ENCODE results near the gene BCDIN3D. TPM values are rescaled to one million over a fixed set of nuclear protein-coding genes. Genes with fewer than 3 reads are reported as not detected.

Gene BCDIN3D
- total RNA-seq, 1 experiment from 2014 or later: 5.8 TPM

DNA sequence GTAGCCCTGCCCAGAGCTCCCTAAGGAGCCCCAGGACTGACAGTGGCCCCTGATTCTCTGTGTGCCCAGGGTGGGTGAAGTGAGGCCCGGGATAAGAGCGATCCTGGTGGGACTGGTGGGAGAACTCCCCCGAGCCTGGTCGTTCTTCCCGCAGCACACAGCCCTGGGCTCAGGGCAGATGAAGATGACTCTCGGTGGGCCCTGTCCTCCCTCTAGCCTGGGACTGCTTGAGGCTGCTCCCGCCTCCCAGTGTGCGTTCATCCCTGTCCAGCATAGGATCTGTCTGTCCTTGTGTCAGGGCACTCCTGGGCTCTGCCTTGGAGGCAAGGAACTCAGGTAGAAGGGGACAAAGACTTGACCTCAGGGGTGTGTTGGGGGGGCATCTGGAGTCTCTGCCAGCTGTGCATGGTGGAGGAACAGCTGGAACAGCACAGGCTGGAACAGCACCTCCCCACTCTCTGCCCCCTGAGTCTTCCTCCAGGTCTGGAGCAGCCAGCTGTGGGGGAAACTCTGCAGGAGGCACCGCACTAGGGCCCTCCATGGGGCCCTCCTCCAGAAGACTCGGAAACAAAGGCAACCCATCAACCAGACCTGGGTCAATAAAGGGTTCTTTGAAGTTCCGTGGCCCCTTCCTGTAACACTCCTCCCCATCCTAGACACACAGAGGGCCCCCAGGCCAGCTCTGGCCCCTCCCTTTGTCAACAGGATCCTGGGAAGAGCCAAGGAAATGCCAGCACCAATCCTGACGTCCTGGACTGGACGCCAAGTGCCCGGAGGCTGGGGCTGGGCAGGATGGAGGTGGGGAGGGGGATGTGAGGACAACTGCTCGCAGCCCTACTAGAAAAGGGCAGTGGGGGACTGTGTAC is 44.9 kb upstream of the BCDIN3D start:
- H3K9me2 ChIP-seq (replicated peaks; ENCODE audit: insufficient read depth, low read length): no peaks in the 10 kb centered on the region
- H3K4me1 ChIP-seq (ENCODE audit: low read length): peaks cover 98% of the 10 kb centered on the region
- peak overlapping the region; percentile 35 for H3K4me2 ChIP-seq (ENCODE audit: low read depth, low read length, poor library complexity, severe bottlenecking)
- no peak overlapping the region for H3K4me3 ChIP-seq (ENCODE audit: low read length)
- H3K9ac ChIP-seq (ENCODE audit: low read length): peak overlapping the region; percentile 51; the same call in 1 of the 2 replicates
- peak overlapping the region; percentile 64 for H3K27ac ChIP-seq (ENCODE audit: low read length)
- H3K79me2 ChIP-seq (ENCODE audit: low read length): no peaks in the 10 kb centered on the region
- H4K20me1 ChIP-seq (ENCODE audit: insufficient read depth, low read depth, low read length): no peaks in the 10 kb centered on the region
- DNase-seq: no peak
- no peaks in the 10 kb centered on the region for H3K36me3 ChIP-seq (ENCODE audit: insufficient read depth, low read length)
- H3K27me3 ChIP-seq (ENCODE audit: low read length): no peaks in the 10 kb centered on the region
- H2AFZ ChIP-seq (ENCODE audit: low read length): no peak overlapping the region
- H3K9me3 ChIP-seq (ENCODE audit: low read length): no peaks in the 10 kb centered on the region

DNA sequence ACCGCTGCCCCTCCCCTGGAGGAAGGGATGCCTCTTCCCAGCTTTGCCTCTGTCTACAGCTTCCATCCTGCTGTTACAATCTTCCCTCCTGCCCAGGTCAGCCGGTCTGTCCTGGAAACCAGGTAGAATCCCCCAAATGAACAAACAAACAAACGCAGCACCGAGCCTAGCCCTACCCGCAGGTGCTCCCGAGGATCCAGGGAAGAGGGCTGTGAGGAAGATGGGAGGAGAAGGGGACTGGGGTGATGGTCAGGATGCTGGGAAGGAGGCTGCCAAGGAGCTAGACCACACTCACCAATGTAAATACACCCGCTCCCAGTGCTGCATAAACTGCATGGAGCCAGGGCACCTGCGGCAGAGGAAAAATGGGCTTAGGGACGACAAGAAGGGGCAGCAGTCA is 44.2 kb upstream of the BCDIN3D start:
- Histone ChIP-seq H3K9me2 (replicated peaks; ENCODE audit: insufficient read depth, low read length) (no peaks in the 10 kb centered on the region), H3K36me3 (ENCODE audit: insufficient read depth, low read length) (no peaks in the 10 kb centered on the region)

DNA sequence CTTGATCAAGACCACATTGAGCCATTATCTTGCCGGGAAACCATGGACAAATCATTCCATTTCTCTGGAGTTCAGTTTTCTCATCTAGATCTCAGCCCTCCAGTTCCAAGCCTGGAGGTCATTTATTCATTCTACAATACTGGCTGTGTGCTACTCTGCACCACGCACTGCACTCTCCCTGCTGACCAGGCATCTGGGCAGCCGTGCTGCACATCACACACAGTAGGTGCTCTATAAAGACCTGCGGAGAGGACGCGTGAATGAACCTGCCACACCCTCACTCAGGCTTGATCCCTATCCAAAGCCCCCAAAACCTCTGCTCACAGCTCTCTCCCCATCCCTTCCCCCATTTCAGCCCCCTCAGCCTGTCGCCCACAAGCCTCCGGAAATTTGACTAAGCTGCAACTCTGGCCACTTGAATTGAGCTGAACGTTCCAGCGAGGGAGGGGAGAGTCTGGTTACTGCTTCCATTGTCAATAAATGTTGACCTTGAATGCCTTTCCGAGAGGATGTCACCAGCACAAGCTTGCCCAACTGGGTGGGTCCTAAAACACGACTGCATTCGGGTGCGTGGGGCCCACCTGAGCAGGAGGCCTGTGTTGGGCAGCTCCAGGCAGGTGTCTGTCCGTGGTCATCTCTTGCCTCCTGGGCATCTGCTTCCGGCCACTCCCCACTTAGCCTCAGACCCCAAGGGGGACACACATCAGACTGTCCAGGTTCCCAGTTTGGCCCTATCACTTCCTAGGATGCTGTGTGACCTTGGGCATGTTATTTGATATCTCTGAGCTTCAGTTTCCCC is 43.0 kb upstream of the BCDIN3D start:
- Histone ChIP-seq H3K9me3 (ENCODE audit: low read length) (no peaks in the 10 kb centered on the region), H3K27me3 (ENCODE audit: low read length) (no peaks in the 10 kb centered on the region), H3K9ac (ENCODE audit: low read length) (peak overlapping the region; percentile 70), H3K27ac (ENCODE audit: low read length) (peak overlapping the region; percentile 95), H3K4me1 (ENCODE audit: low read length) (peaks cover 97% of the 10 kb centered on the region), H3K4me3 (ENCODE audit: low read length) (peak overlapping the region; percentile 45), H3K4me2 (ENCODE audit: low read depth, low read length, poor library complexity, severe bottlenecking) (peak overlapping the region; percentile 72), H3K79me2 (ENCODE audit: low read length) (no peaks in the 10 kb centered on the region), H3K9me2 (replicated peaks; ENCODE audit: insufficient read depth, low read length) (no peaks in the 10 kb centered on the region), H2AFZ (ENCODE audit: low read length) (no peak overlapping the region), H3K36me3 (ENCODE audit: insufficient read depth, low read length) (no peaks in the 10 kb centered on the region), H4K20me1 (ENCODE audit: insufficient read depth, low read depth, low read length) (no peaks in the 10 kb centered on the region)
- DNase-seq: no peak

More for the DNA sequence above, 44.2 kb upstream of the BCDIN3D start:
- Histone ChIP-seq H3K9me3 (ENCODE audit: low read length) (no peaks in the 10 kb centered on the region), H3K4me3 (ENCODE audit: low read length) (no peak overlapping the region), H4K20me1 (ENCODE audit: insufficient read depth, low read depth, low read length) (no peaks in the 10 kb centered on the region), H3K79me2 (ENCODE audit: low read length) (no peaks in the 10 kb centered on the region), H3K4me2 (ENCODE audit: low read depth, low read length, poor library complexity, severe bottlenecking) (no peak overlapping the region), H2AFZ (ENCODE audit: low read length) (no peak overlapping the region), H3K9ac (ENCODE audit: low read length) (peak overlapping the region; percentile 51; the same call in 1 of the 2 replicates), H3K4me1 (ENCODE audit: low read length) (peaks cover 98% of the 10 kb centered on the region), H3K27ac (ENCODE audit: low read length) (peak overlapping the region; percentile 40; the same call in 1 of the 2 replicates), H3K27me3 (ENCODE audit: low read length) (no peaks in the 10 kb centered on the region)
- DNase-seq: no peak

DNA sequence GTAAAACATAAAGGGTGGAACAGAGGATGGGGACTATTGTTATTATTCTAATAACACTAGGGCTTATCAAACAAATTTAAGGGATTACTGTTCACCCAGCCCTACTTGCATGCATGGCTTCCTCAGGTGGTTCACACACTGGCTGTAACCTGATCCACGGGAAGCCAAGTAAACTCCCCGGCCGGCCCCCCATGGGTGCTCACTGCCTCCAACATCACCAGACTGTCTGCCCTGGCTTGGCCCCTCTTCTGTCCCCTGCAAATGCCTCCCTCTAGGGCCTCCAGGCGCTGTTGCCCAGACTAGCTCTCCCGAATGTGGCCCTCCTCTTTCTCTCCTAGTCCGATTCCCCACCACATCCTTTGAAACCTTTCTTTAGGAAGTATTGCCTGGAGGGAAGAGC is 42.2 kb upstream of the BCDIN3D start:
- H4K20me1 ChIP-seq (ENCODE audit: insufficient read depth, low read depth, low read length): no peaks in the 10 kb centered on the region
- DNase-seq: peak; percentile 92
- H3K27me3 ChIP-seq (ENCODE audit: low read length): no peaks in the 10 kb centered on the region
- H3K9me2 ChIP-seq (replicated peaks; ENCODE audit: insufficient read depth, low read length): no peaks in the 10 kb centered on the region
- no peak overlapping the region for H2AFZ ChIP-seq (ENCODE audit: low read length)
- no peaks in the 10 kb centered on the region for H3K79me2 ChIP-seq (ENCODE audit: low read length)
- no peaks in the 10 kb centered on the region for H3K36me3 ChIP-seq (ENCODE audit: insufficient read depth, low read length)
- peaks cover 89% of the 10 kb centered on the region for H3K4me1 ChIP-seq (ENCODE audit: low read length)
- H3K27ac ChIP-seq (ENCODE audit: low read length): peak overlapping the region; percentile 95
- H3K4me3 ChIP-seq (ENCODE audit: low read length): peak overlapping the region; percentile 45
- H3K4me2 ChIP-seq (ENCODE audit: low read depth, low read length, poor library complexity, severe bottlenecking): peak overlapping the region; percentile 72
- peak overlapping the region; percentile 70 for H3K9ac ChIP-seq (ENCODE audit: low read length)
- no peaks in the 10 kb centered on the region for H3K9me3 ChIP-seq (ENCODE audit: low read length)

DNA sequence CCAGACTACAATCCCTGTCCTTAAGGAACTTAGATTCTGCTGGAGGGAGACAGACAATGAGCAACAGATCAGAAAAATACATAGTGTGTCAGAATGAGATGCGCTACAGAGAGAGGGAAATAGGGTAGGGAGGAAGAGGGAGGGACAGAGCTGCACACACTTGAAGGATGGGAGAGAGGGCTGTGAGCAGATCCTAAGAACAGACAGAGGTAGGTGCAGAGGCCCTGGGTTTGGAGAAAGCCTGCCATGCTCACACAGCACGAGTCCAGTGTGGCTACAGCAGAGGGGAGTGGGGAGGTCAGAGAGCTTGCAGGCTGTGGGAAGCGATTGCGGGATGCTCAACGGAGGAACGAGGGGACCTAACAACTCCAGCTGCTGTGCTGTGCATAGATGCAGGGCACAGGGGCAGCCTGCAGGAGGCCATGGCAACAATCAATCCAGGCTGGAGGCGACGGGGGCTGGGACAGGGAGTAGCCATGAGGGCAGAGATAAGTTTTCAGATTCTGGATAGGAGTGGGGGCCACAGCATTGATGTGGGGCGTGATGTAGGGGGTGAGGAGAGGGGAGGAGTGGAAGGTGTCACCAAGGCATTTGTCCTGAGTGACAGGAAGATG is 40.1 kb upstream of the BCDIN3D start:
- H3K9me3 ChIP-seq (ENCODE audit: low read length): no peaks in the 10 kb centered on the region
- H3K9ac ChIP-seq (ENCODE audit: low read length): peak overlapping the region; percentile 60
- no peaks in the 10 kb centered on the region for H3K27me3 ChIP-seq (ENCODE audit: low read length)
- H3K4me1 ChIP-seq (ENCODE audit: low read length): peaks cover 68% of the 10 kb centered on the region
- H3K27ac ChIP-seq (ENCODE audit: low read length): peak overlapping the region; percentile 95
- H2AFZ ChIP-seq (ENCODE audit: low read length): no peak overlapping the region
- H4K20me1 ChIP-seq (ENCODE audit: insufficient read depth, low read depth, low read length): no peaks in the 10 kb centered on the region
- H3K4me3 ChIP-seq (ENCODE audit: low read length): peak overlapping the region; percentile 37; the same call in 1 of the 2 replicates
- no peak for DNase-seq
- H3K9me2 ChIP-seq (replicated peaks; ENCODE audit: insufficient read depth, low read length): no peaks in the 10 kb centered on the region
- H3K4me2 ChIP-seq (ENCODE audit: low read depth, low read length, poor library complexity, severe bottlenecking): peak overlapping the region; percentile 52
- H3K79me2 ChIP-seq (ENCODE audit: low read length): no peaks in the 10 kb centered on the region
- H3K36me3 ChIP-seq (ENCODE audit: insufficient read depth, low read length): no peaks in the 10 kb centered on the region

DNA sequence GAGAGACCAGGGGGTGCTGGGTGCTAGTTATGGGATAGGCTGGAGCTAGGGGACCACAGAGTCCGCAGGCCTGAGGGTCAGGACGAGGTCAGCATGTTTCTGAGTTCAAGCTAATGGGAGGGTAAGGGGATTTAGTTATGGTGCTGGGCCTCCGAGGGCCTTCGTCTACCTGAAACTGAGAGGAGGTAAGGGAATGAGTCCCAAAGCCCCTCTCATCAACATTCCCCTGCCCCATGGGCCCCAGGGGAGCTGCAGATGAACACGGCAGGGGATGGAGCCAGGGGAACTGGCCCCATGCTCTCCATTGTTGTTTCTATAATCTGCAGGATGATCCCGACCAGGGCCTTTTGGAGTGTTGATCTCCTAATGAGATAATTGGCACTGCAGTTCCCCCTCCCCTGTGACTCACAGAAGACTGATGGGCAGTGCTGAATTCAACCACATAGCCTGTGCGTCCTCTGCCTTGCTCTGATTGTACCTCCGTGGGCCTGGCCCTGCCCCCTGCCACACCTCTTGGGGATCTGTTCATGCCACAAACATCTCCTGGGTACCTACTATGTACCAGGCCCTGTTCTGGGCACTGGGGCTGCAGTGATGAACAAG is 39.4 kb upstream of the BCDIN3D start:
- Histone ChIP-seq H3K79me2 (ENCODE audit: low read length) (no peaks in the 10 kb centered on the region), H2AFZ (ENCODE audit: low read length) (no peak overlapping the region), H3K4me3 (ENCODE audit: low read length) (no peak overlapping the region; the same call in 1 of the 2 replicates), H3K9me3 (ENCODE audit: low read length) (no peaks in the 10 kb centered on the region), H3K4me1 (ENCODE audit: low read length) (peaks cover 61% of the 10 kb centered on the region), H3K4me2 (ENCODE audit: low read depth, low read length, poor library complexity, severe bottlenecking) (peak overlapping the region; percentile 52), H3K27ac (ENCODE audit: low read length) (peak overlapping the region; percentile 95), H3K36me3 (ENCODE audit: insufficient read depth, low read length) (no peaks in the 10 kb centered on the region), H4K20me1 (ENCODE audit: insufficient read depth, low read depth, low read length) (no peaks in the 10 kb centered on the region), H3K9me2 (replicated peaks; ENCODE audit: insufficient read depth, low read length) (no peaks in the 10 kb centered on the region), H3K9ac (ENCODE audit: low read length) (peak overlapping the region; percentile 60), H3K27me3 (ENCODE audit: low read length) (no peaks in the 10 kb centered on the region)
- DNase-seq: no peak

DNA sequence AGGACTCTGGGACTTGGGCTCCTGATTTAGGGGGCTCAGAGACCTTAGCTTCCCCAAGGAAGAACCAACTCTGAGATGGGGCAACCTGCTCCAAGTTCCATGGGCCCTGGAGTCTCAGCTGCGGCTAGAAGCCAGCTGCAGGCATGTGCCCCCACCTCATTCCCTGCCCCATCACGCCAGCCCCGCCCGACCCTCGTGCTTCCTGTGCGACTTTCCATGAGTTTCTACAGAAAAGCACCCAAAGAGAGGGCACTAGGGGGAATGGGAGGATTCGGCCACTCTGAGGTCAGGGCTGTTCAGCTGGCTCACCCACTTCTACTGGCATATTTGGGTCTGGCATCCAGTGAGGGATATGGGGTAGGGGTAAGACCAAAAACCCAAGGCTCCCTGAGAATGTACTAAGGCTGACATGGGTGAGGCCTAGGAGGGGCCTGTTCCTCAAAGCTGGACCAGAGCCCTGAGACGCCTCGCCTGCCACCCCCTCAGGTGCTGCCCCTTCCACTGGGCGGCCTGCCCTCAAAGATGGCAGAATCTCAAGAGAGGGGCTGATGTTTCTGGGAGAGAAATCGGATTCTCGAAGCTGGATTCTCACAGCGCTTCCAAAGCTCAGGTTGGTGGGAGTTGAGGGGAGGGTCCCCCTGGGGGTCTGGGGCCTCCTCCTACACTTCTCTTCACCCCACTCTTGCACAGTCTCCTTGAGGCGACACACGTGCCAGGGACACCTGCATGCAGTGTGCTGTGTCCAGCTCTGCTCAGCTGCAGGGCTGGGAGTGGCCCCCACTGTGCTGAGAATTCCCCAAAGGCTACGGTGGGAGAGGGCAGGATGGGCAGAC is 38.7 kb upstream of the BCDIN3D start:
- H3K79me2 ChIP-seq (ENCODE audit: low read length): no peaks in the 10 kb centered on the region
- H3K4me2 ChIP-seq (ENCODE audit: low read depth, low read length, poor library complexity, severe bottlenecking): no peak overlapping the region
- no peaks in the 10 kb centered on the region for H3K27me3 ChIP-seq (ENCODE audit: low read length)
- H3K36me3 ChIP-seq (ENCODE audit: insufficient read depth, low read length): no peaks in the 10 kb centered on the region
- peaks cover 54% of the 10 kb centered on the region for H3K4me1 ChIP-seq (ENCODE audit: low read length)
- H4K20me1 ChIP-seq (ENCODE audit: insufficient read depth, low read depth, low read length): no peaks in the 10 kb centered on the region
- DNase-seq: no peak
- peak overlapping the region; percentile 95 for H3K27ac ChIP-seq (ENCODE audit: low read length)
- no peak overlapping the region for H2AFZ ChIP-seq (ENCODE audit: low read length)
- H3K9ac ChIP-seq (ENCODE audit: low read length): peak overlapping the region; percentile 60; the same call in 1 of the 2 replicates
- H3K4me3 ChIP-seq (ENCODE audit: low read length): no peak overlapping the region
- H3K9me3 ChIP-seq (ENCODE audit: low read length): no peaks in the 10 kb centered on the region
- no peaks in the 10 kb centered on the region for H3K9me2 ChIP-seq (replicated peaks; ENCODE audit: insufficient read depth, low read length)
